NB4 (cell line): ENCODE measurements around the gene SH2D1B.

ENCODE experiments used
- DNase-seq: peaks from one replicate; pipeline ENCODE4 v3.0.0; 2010; ENCODE audit warnings: low read depth
- H3K4me3 ChIP-seq: one replicate; pipeline ENCODE4 v1.5.1; 2011; ENCODE audit warnings: mild to moderate bottlenecking, low read depth, low read length, moderate library complexity
- MYC ChIP-seq: IDR thresholded peaks from 2 replicates; pipeline ENCODE4 v1.6.1; 2011; ENCODE audit warnings: low read depth, low read length
- POLR2A ChIP-seq: IDR thresholded peaks from 2 replicates; pipeline ENCODE4 v1.6.1; 2011; ENCODE audit warnings: mild to moderate bottlenecking; ENCODE audit not compliant: insufficient read length; ENCODE audit errors: extremely low read depth
- TF ChIP-seq, protein P1 (sequence below): IDR thresholded peaks from 2 replicates; pipeline ENCODE4 v1.6.1; 2011; ENCODE audit warnings: low read depth, low read length
- TF ChIP-seq, protein P2 (sequence below): IDR thresholded peaks from one replicate; pipeline ENCODE4 v1.5.1; 2012; ENCODE audit warnings: low read depth, low read length

SH2D1B gene

DNA sequence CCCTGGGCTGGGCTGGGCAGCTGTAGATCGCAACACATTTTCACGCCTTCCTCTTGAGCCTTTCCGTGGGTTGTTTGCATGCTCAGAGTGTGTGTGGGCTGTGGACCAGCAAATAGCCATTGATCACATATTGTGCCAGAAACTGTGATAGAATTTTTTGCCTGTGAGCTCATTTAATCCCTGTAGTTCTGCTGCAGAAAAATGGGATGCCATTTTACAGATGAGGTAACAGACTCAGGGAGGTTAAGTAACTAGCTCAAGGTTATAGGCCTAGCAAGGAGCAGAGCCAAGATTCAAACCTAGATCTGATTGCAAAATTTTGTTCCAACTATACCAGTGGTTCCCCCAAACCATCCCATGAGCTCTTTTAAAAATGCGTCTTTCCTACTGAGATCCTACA lies 45.8 kb downstream of the SH2D1B start:
- no peak overlapping the region for H3K4me3 ChIP-seq
- no peak for DNase-seq
- TF ChIP-seq, protein P1, sequence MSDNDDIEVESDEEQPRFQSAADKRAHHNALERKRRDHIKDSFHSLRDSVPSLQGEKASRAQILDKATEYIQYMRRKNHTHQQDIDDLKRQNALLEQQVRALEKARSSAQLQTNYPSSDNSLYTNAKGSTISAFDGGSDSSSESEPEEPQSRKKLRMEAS, result no peak
- TF ChIP-seq MYC, result no peak
- TF ChIP-seq, protein P2, sequence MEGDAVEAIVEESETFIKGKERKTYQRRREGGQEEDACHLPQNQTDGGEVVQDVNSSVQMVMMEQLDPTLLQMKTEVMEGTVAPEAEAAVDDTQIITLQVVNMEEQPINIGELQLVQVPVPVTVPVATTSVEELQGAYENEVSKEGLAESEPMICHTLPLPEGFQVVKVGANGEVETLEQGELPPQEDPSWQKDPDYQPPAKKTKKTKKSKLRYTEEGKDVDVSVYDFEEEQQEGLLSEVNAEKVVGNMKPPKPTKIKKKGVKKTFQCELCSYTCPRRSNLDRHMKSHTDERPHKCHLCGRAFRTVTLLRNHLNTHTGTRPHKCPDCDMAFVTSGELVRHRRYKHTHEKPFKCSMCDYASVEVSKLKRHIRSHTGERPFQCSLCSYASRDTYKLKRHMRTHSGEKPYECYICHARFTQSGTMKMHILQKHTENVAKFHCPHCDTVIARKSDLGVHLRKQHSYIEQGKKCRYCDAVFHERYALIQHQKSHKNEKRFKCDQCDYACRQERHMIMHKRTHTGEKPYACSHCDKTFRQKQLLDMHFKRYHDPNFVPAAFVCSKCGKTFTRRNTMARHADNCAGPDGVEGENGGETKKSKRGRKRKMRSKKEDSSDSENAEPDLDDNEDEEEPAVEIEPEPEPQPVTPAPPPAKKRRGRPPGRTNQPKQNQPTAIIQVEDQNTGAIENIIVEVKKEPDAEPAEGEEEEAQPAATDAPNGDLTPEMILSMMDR, result no peak

DNA sequence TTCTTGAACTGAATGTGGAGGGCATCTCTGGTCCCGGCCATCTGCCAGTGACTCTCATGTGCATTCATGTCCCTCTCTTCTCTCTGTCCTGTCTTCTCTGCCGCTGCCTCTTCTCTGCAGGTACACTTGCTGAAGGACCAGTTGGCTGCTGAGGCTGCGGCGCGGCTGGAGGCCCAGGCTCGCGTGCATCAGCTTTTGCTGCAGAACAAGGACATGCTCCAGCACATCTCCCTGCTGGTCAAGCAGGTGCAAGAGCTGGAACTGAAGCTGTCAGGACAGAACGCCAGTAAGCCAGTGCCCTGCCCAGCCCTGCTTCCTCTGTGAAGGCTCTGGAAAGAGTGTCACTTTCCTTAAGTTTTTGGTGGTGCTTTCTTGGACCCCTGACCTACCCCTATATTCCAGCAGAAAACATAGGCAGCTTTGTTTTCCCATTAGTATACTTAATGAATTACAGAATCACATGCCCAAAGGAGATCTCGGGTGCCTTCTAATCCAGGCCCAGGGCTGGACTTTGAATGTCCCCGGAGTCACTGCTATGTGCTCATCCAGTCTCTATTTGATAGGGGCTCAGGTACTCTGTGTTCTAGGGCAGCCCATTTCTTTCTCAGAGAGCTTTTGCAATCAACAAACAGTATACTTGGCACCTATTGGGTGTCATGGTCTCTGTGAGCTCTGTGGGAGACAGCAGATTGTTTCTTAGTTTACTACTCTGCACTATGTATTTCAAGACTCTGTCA lies 46.5 kb downstream of the SH2D1B start:
- TF ChIP-seq, protein P1, result no peak
- TF ChIP-seq, protein P2, result no peak
- TF ChIP-seq MYC, result no peak
- TF ChIP-seq POLR2A, result no peak
- DNase-seq, result no peak

DNA sequence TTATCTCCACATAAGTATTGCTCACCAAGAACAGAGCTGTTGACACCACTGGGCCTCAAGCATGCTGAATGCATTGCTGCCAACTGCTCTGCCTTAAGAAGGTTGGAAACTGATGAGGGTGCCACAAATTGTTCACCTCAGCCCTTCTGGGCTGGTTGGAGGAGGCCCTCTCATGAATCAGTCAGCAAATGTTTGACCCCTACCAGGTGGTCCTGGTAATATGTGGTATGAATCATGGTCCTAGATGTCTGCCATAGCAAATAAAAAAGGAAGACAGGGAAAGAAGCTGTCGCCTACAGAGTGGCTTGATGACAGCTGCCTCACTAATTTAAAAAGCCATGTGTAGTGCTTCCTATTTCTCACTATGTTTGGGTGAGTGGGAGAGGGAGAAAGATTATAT lies 47.4 kb downstream of the SH2D1B start:
- no peak overlapping the region for H3K4me3 ChIP-seq
- DNase-seq, result no peak
- no peak for TF ChIP-seq POLR2A
- no peak for TF ChIP-seq MYC
- TF ChIP-seq, protein P2, result no peak
- TF ChIP-seq, protein P1, result no peak

More for the DNA sequence above, 46.5 kb downstream of the SH2D1B start:
- no peak overlapping the region for H3K4me3 ChIP-seq

DNA sequence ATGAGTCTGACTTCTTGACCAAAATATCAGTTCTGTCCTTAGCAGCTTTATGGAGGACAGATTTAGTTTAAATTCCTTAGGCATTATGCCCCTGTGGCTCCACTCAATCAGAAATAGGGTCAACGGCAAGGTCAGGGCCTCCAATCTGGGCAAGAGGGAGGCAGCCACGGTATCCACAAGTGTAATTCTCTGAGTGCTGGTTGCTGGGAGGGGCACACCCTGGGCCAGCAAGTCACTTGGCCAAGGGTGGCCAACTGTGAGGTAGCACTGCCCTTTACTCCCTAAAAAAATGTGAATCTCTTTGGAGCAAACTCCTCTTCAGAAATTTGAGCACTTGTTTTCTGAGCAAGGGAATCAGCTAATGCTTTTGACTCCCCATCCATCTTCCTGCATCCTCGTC lies 48.1 kb downstream of the SH2D1B start:
- no peak for DNase-seq
- TF ChIP-seq, protein P2, result no peak
- TF ChIP-seq, protein P1, result no peak
- TF ChIP-seq POLR2A (no peak), MYC (no peak)

DNA sequence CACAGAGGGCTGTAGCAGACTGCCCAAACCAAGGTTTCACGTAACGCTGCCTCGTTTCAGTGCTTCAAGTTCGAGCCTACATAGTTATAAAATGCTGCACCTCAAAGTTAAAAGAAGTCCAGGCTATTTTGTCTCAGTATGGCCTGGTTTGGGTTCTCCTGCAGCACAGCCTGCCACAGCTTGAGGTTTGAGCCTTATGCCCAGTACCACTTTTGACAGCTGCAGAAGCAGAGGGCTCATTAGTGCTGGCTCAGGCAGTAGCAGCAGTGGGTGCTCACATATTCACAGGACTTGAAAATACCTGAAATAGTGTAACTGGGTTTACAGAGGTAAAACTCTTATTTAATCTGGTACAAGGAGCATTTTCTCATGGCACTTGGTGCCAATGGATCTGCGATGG lies 50.6 kb downstream of the SH2D1B start:
- no peak for DNase-seq
- H3K4me3 ChIP-seq, result no peak overlapping the region
- no peak for TF ChIP-seq MYC
- no peak for TF ChIP-seq POLR2A
- TF ChIP-seq, protein P1, result no peak
- TF ChIP-seq, protein P2, result no peak

More for the DNA sequence above, 48.1 kb downstream of the SH2D1B start:
- H3K4me3 ChIP-seq, result no peak overlapping the region
